Measurements from ENCODE around the gene PEX3. TPM values are rescaled to one million over a fixed set of nuclear protein-coding genes. Genes with fewer than 3 reads are reported as not detected.
"Not testable (repeated sequence)": the region's sequence is repeated elsewhere in the genome, so short reads cannot be mapped to it uniquely, and the experiment has no call there.

The PEX3 gene
- total RNA-seq, 1 donor from 2014 or later, result 21.4 TPM

GRCh38 chr6:143507358-143508145 is 56.9 kb downstream of the PEX3 start:
- DNase-seq, result no peak

GRCh38 chr6:143510326-143510725 is 59.7 kb downstream of the PEX3 start:
- not testable (repeated sequence) for DNase-seq

- peak; percentile 59 for DNase-seq
These were observed 60.6 kb downstream of the PEX3 start, which contains the start of gene FUCA2 for GRCh38 chr6:143510991-143511891. Gene FUCA2, minus strand, starts transcription at chr6:143511720. Its CDS starts 86 bp downstream, at chr6:143511634.

- no peak for DNase-seq
These were observed 62.8 kb downstream of the PEX3 start for GRCh38 chr6:143513410-143513809.

GRCh38 chr6:143515061-143515760 is 64.6 kb downstream of the PEX3 start:
- DNase-seq, result no peak

- no peak for DNase-seq
These were observed 65.3 kb downstream of the PEX3 start for GRCh38 chr6:143515766-143516355.

- no peak for DNase-seq
These were observed 66.3 kb downstream of the PEX3 start for GRCh38 chr6:143516690-143517446.

GRCh38 chr6:143517447-143517773 is 66.8 kb downstream of the PEX3 start:
- no peak for DNase-seq

- no peak for DNase-seq
These were observed 71.5 kb downstream of the PEX3 start for GRCh38 chr6:143522039-143522600.

- no peak for DNase-seq
These were observed 74.8 kb downstream of the PEX3 start for GRCh38 chr6:143525356-143525755.

- no peak for DNase-seq
These were observed 77.1 kb downstream of the PEX3 start for GRCh38 chr6:143527677-143528076.

GRCh38 chr6:143528164-143528811 is 77.7 kb downstream of the PEX3 start:
- DNase-seq, result no peak

GRCh38 chr6:143529095-143529494 is 78.5 kb downstream of the PEX3 start:
- DNase-seq, result no peak

GRCh38 chr6:143531720-143532499 is 81.3 kb downstream of the PEX3 start:
- DNase-seq, result no peak

GRCh38 chr6:143535189-143535614 is 84.6 kb downstream of the PEX3 start:
- DNase-seq, result no peak

- DNase-seq, result no peak
These were observed 85.9 kb downstream of the PEX3 start for GRCh38 chr6:143536461-143536865.

GRCh38 chr6:143536866-143537691 is 86.5 kb downstream of the PEX3 start:
- DNase-seq, result no peak

- no peak for DNase-seq
These were observed 87.8 kb downstream of the PEX3 start for GRCh38 chr6:143538374-143538773.

GRCh38 chr6:143539106-143539505 is 88.5 kb downstream of the PEX3 start:
- no peak for DNase-seq
